ENCODE data around the gene SARDH.
A peak's percentile ranks its signal among the peaks of the same experiment; 100 is the strongest.
"Not testable (repeated sequence)": the region's sequence is repeated elsewhere in the genome, so short reads cannot be mapped to it uniquely, and the experiment has no call there.

SARDH gene

GRCh38 chr9:133632806-133633680, 105.1 kb downstream of the SARDH start:
- DNase-seq (ENCODE audit: low read depth, low spot score) = no peak

GRCh38 chr9:133631111-133631510, 107.0 kb downstream of the SARDH start:
- no peak for DNase-seq (ENCODE audit: low read depth, low spot score)

GRCh38 chr9:133629221-133630110, 108.7 kb downstream of the SARDH start:
- no peak for DNase-seq (ENCODE audit: low read depth, low spot score)

- DNase-seq (ENCODE audit: low read depth, low spot score) = no peak
These were observed 109.4 kb downstream of the SARDH start for GRCh38 chr9:133628766-133629165.

GRCh38 chr9:133627341-133627740, 110.8 kb downstream of the SARDH start:
- no peak for DNase-seq (ENCODE audit: low read depth, low spot score)

- DNase-seq (ENCODE audit: low read depth, low spot score) = not testable (repeated sequence)
These were observed 112.1 kb downstream of the SARDH start for GRCh38 chr9:133626008-133626407.

GRCh38 chr9:133622555-133622954, 115.6 kb downstream of the SARDH start:
- no peak for DNase-seq (ENCODE audit: low read depth, low spot score)

- DNase-seq (ENCODE audit: low read depth, low spot score) = no peak
These were observed 116.4 kb downstream of the SARDH start for GRCh38 chr9:133621725-133622267.

GRCh38 chr9:133619791-133620190, 118.4 kb downstream of the SARDH start:
- DNase-seq (ENCODE audit: low read depth, low spot score) = peak; percentile 12

GRCh38 chr9:133618726-133619125, 119.4 kb downstream of the SARDH start:
- DNase-seq (ENCODE audit: low read depth, low spot score) = no peak

- DNase-seq (ENCODE audit: low read depth, low spot score) = no peak
These were observed 121.3 kb downstream of the SARDH start for GRCh38 chr9:133616643-133617405.

GRCh38 chr9:133615606-133616188, 122.5 kb downstream of the SARDH start:
- no peak for DNase-seq (ENCODE audit: low read depth, low spot score)

GRCh38 chr9:133615186-133615585, 123.0 kb downstream of the SARDH start:
- DNase-seq (ENCODE audit: low read depth, low spot score) = no peak

- no peak for DNase-seq (ENCODE audit: low read depth, low spot score)
These were observed 123.5 kb downstream of the SARDH start for GRCh38 chr9:133614678-133615077.

GRCh38 chr9:133614056-133614455, 124.1 kb downstream of the SARDH start:
- no peak for DNase-seq (ENCODE audit: low read depth, low spot score)

Measured in activated naive CD8-positive, alpha-beta T cell treated with anti-CD3 and anti-CD28 coated beads, Interleukin-2, amount 50 U/mL, for 16 hours (primary cell).